ENCODE results near the gene GABRG3. TPM values are rescaled to one million over a fixed set of nuclear protein-coding genes. Genes with fewer than 3 reads are reported as not detected.

GABRG3 gene
- total and polyA plus RNA-seq, 2 donors (not counting 3 experiments of a cell fraction or from before 2014, with no cell fraction given), result not detected

- DNase-seq (ENCODE audit: low read depth, low spot score), result no peak
- no peaks in the 10 kb centered on the region for H3K36me3 ChIP-seq (ENCODE audit: control insufficient read depth in 2 of 2, extremely low read depth in 1 of 2, insufficient read depth in 2 of 2, low read length in 2 of 2)
- no peak overlapping the region for H3K4me2 ChIP-seq (ENCODE audit: insufficient read depth, low read length)
- H2AFZ ChIP-seq (ENCODE audit: low read depth, low read length), result no peak overlapping the region
- H3K4me1 ChIP-seq (ENCODE audit: control insufficient read depth, extremely low read depth, insufficient read depth, low read length), result no peaks in the 10 kb centered on the region
- peaks cover 8% of the 10 kb centered on the region for H3K9me3 ChIP-seq (replicated peaks; ENCODE audit: control insufficient read depth, insufficient read depth, low read length)
- dilution Hi-C loops (cut with MboI; ENCODE audit: extremely low pct_ligation_motif_present, low sequenced_read_pairs), result no loop called here
- H3K4me3 ChIP-seq (replicated peaks in 1 of 3; ENCODE audit: insufficient read depth in 1 of 3, low read depth in 1 of 3, low read length in 3 of 3), result no peak overlapping the region
- H3K9ac ChIP-seq (replicated peaks; ENCODE audit: extremely low read depth, insufficient read depth, low read length), result no peak overlapping the region
- TF ChIP-seq POLR2A (IDR thresholded peaks at IDR 0.05; ENCODE audit: low read depth, low read length), result no peak
- TF ChIP-seq CTCF (IDR thresholded peaks at IDR 0.05; ENCODE audit: extremely low read depth in 1 of 2, insufficient read depth in 1 of 2, low read depth in 1 of 2, low read length in 2 of 2), result no peak
- TF ChIP-seq FOS (IDR thresholded peaks at IDR 0.05; ENCODE audit: borderline replicate concordance, insufficient read depth, low read length), result no peak
- no peak for TF ChIP-seq JUN (IDR thresholded peaks at IDR 0.05; ENCODE audit: borderline replicate concordance, insufficient read depth, insufficient read length, low read depth)
- no peak for TF ChIP-seq POLR2AphosphoS5 (IDR thresholded peaks at IDR 0.05; ENCODE audit: insufficient read depth, low read depth, low read length)
- TF ChIP-seq MAX (IDR thresholded peaks at IDR 0.05; ENCODE audit: insufficient read depth, insufficient read length), result no peak
- TF ChIP-seq MYC (IDR thresholded peaks at IDR 0.05; ENCODE audit: low read depth, low read length), result no peak
- H3K27ac ChIP-seq (ENCODE audit: insufficient read depth, low read depth, low read length), result no peak overlapping the region
- intact Hi-C loops (cut with micrococcal nuclease), result no loop called here
- CTCF ChIA-PET, result no interaction called here
- POLR2A ChIA-PET, result no interaction called here
- no peaks in the 10 kb centered on the region for H4K20me1 ChIP-seq (replicated peaks; ENCODE audit: control insufficient read depth, extremely low read depth, insufficient read depth, low read length)
- no peaks in the 10 kb centered on the region for H3K79me2 ChIP-seq (ENCODE audit: control insufficient read depth, insufficient read depth, low read length)
- FAIRE-seq, result no peak
- H3K27me3 ChIP-seq (ENCODE audit: control insufficient read depth in 2 of 2, insufficient read depth in 2 of 2, low read length in 2 of 2), result no peaks in the 10 kb centered on the region
- H3K9me1 ChIP-seq (replicated peaks; ENCODE audit: control insufficient read depth, extremely low read depth, insufficient read depth, low read length), result no peaks in the 10 kb centered on the region
- BruUV-seq (replicated peaks), result no TSS peak
These were observed 372.0 kb downstream of the GABRG3 start for GRCh38 chr15:27342991-27343390.

Measured in endothelial cell of umbilical vein (primary cell).